Measurements from ENCODE around the gene ATP5ME.

- TF ChIP-seq, protein P1, sequence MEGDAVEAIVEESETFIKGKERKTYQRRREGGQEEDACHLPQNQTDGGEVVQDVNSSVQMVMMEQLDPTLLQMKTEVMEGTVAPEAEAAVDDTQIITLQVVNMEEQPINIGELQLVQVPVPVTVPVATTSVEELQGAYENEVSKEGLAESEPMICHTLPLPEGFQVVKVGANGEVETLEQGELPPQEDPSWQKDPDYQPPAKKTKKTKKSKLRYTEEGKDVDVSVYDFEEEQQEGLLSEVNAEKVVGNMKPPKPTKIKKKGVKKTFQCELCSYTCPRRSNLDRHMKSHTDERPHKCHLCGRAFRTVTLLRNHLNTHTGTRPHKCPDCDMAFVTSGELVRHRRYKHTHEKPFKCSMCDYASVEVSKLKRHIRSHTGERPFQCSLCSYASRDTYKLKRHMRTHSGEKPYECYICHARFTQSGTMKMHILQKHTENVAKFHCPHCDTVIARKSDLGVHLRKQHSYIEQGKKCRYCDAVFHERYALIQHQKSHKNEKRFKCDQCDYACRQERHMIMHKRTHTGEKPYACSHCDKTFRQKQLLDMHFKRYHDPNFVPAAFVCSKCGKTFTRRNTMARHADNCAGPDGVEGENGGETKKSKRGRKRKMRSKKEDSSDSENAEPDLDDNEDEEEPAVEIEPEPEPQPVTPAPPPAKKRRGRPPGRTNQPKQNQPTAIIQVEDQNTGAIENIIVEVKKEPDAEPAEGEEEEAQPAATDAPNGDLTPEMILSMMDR (IDR thresholded peaks at IDR 0.05; ENCODE audit: insufficient read depth, low read length), result no peak
- TF ChIP-seq POLR2AphosphoS5 (IDR thresholded peaks at IDR 0.05; ENCODE audit: low read depth) (no peak), GABPA (IDR thresholded peaks at IDR 0.05; ENCODE audit: low read depth) (no peak)
Measured at GRCh38 chr4:708631-708933, 34.5 kb upstream of the ATP5ME start.
